Measurements from ENCODE around the gene ETV3. TPM values are rescaled to one million over a fixed set of nuclear protein-coding genes. Genes with fewer than 3 reads are reported as not detected.
"Not testable (repeated sequence)": the region's sequence is repeated elsewhere in the genome, so short reads cannot be mapped to it uniquely, and the experiment has no call there.

The ETV3 gene
- total and polyA plus RNA-seq, 8 donors, result 3.8 to 30.8 (median 11.5) TPM

GRCh38 chr1:157099633-157100009 is 38.6 kb downstream of the ETV3 start, which contains the start of gene ETV3L:
TSS of gene ETV3L (minus strand) at chr1:157099808. CDS start at chr1:157099523, 285 bp downstream.
- DNase-seq, result no peak
- no peak within 1 kb of the TSS for H3K4me3 ChIP-seq
- H3K27me3 ChIP-seq, result peaks cover 0 to 8% (median 0%) of the 10 kb centered on the region in 3 donors
- WGBS, 5 donors, result 72 to 81% (median 78%) methylated on average over 3 of the region's 3 CpGs
- intact Hi-C loops (cut with DNase I; ENCODE audit: low total_unique reads), result no loop called here
- no peak within 1 kb of the TSS for H3K27ac ChIP-seq
- H3K36me3 ChIP-seq, result no peaks in the 10 kb centered on the region
- H3K9me3 ChIP-seq, result no peaks in the 10 kb centered on the region
- TF ChIP-seq POLR2AphosphoS5 (IDR thresholded peaks at IDR 0.05), result no peak
- TF ChIP-seq POLR2A (IDR thresholded peaks at IDR 0.05), result no peak
- TF ChIP-seq CTCF (IDR thresholded peaks at IDR 0.05), result no peak
- TF ChIP-seq EP300 (IDR thresholded peaks at IDR 0.05), result no peak
- no peaks in the 10 kb centered on the region for H3K4me1 ChIP-seq

- 75 to 86% (median 81%) methylated on average over 14 to 17 of the region's 17 CpGs for WGBS, 5 donors
- intact Hi-C loops (cut with DNase I; ENCODE audit: low total_unique reads); DNase-seq: not testable (repeated sequence)
These were observed 39.1 kb downstream of the ETV3 start for GRCh38 chr1:157098987-157099632.

GRCh38 chr1:157098519-157098918 is 39.7 kb downstream of the ETV3 start:
- intact Hi-C loops (cut with DNase I; ENCODE audit: low total_unique reads), result no loop called here
- Histone ChIP-seq H3K4me1 (no peaks in the 10 kb centered on the region), H3K9me3 (no peaks in the 10 kb centered on the region), H3K27me3 (peaks cover 0 to 8% (median 0%) of the 10 kb centered on the region in 3 donors), H3K4me3 (no peak overlapping the region), H3K36me3 (no peaks in the 10 kb centered on the region), H3K27ac (no peak overlapping the region)
- WGBS, 5 donors, result 87 to 94% (median 92%) methylated on average over 9 of the region's 9 CpGs
- no peak for DNase-seq
- TF ChIP-seq EP300 (IDR thresholded peaks at IDR 0.05) (no peak), POLR2A (IDR thresholded peaks at IDR 0.05) (no peak), POLR2AphosphoS5 (IDR thresholded peaks at IDR 0.05) (no peak), CTCF (IDR thresholded peaks at IDR 0.05) (no peak)

More at GRCh38 chr1:157098987-157099632, 39.1 kb downstream of the ETV3 start:
- H3K4me1 ChIP-seq, H3K27me3 ChIP-seq, H3K4me3 ChIP-seq, H3K36me3 ChIP-seq, H3K9me3 ChIP-seq, H3K27ac ChIP-seq: not testable (repeated sequence)

GRCh38 chr1:157097692-157098091 is 40.5 kb downstream of the ETV3 start:
- Histone ChIP-seq H3K27me3 (peaks cover 0 to 6% (median 0%) of the 10 kb centered on the region in 3 donors), H3K4me1 (peaks cover 2 to 6% (median 3%) of the 10 kb centered on the region in 4 donors), H3K27ac (no peak overlapping the region), H3K4me3 (no peak overlapping the region), H3K36me3 (no peaks in the 10 kb centered on the region), H3K9me3 (no peaks in the 10 kb centered on the region)
- intact Hi-C loops (cut with DNase I; ENCODE audit: low total_unique reads), result no loop called here
- WGBS, 5 donors, result 71 to 80% (median 79%) methylated on average over 6 of the region's 6 CpGs
- DNase-seq, result no peak
- TF ChIP-seq POLR2AphosphoS5 (IDR thresholded peaks at IDR 0.05) (no peak), EP300 (IDR thresholded peaks at IDR 0.05) (no peak), POLR2A (IDR thresholded peaks at IDR 0.05) (no peak)

- no peak overlapping the region for H3K4me3 ChIP-seq
- intact Hi-C loops (cut with DNase I; ENCODE audit: low total_unique reads), result no loop called here
- no peaks in the 10 kb centered on the region for H3K27me3 ChIP-seq
- WGBS, 5 donors, result 79 to 91% (median 83%) methylated on average over 6 of the region's 6 CpGs
- no peaks in the 10 kb centered on the region for H3K36me3 ChIP-seq
- no peak for TF ChIP-seq CTCF (IDR thresholded peaks at IDR 0.05)
- TF ChIP-seq POLR2A (IDR thresholded peaks at IDR 0.05), result no peak
- no peak for TF ChIP-seq EP300 (IDR thresholded peaks at IDR 0.05)
- no peak for TF ChIP-seq POLR2AphosphoS5 (IDR thresholded peaks at IDR 0.05)
- peaks cover 3 to 8% (median 5%) of the 10 kb centered on the region in 4 donors for H3K4me1 ChIP-seq
- no peak overlapping the region for H3K27ac ChIP-seq
- no peak for DNase-seq
- H3K9me3 ChIP-seq, result no peaks in the 10 kb centered on the region
These were observed 41.3 kb downstream of the ETV3 start for GRCh38 chr1:157096881-157097280.

Measured in stomach (tissue), 9 donors.